ENCODE results near the gene COX8A. TPM values are rescaled to one million over a fixed set of nuclear protein-coding genes. Genes with fewer than 3 reads are reported as not detected.

COX8A gene
- total and polyA plus RNA-seq, 4 donors = 149 to 779 (median 514) TPM

- Histone ChIP-seq H3K4me3 (no peak overlapping the region), H3K36me3 (ENCODE audit: control insufficient read depth in 4 of 4, insufficient read depth in 4 of 4, low read length in 4 of 4) (peaks cover 0 to 7% (median 3%) of the 10 kb centered on the region in 4 donors), H3K27ac (ENCODE audit: low read depth in 1 of 2, low read length in 1 of 2) (no peak overlapping the region), H3K9ac (ENCODE audit: insufficient read depth in 1 of 2, low read length in 2 of 2) (no peak overlapping the region), H3K27me3 (ENCODE audit: control insufficient read depth in 3 of 3, insufficient read depth in 3 of 3, low read length in 2 of 3) (no peaks in the 10 kb centered on the region), H3K9me3 (ENCODE audit: control insufficient read depth in 4 of 4, insufficient read depth in 3 of 4, low read length in 3 of 4) (no peaks in the 10 kb centered on the region), H3K4me1 (ENCODE audit: control insufficient read depth in 5 of 5, insufficient read depth in 5 of 5, low read length in 5 of 5) (peaks cover 0 to 14% (median 7%) of the 10 kb centered on the region in 5 donors)
- DNase-seq (no peak), ATAC-seq (ENCODE audit: insufficient read depth, low FRiP score) (no peak)
- no peak for TF ChIP-seq CTCF (IDR thresholded peaks at IDR 0.05; ENCODE audit: control extremely low read depth, extremely low read depth)
- WGBS, 2 donors = 92 to 97% methylated on average over 5 of the region's 5 CpGs
These were observed 5.0 kb downstream of the COX8A start for GRCh38 chr11:63979426-63979825.

- no peak for TF ChIP-seq CTCF (IDR thresholded peaks at IDR 0.05; ENCODE audit: control extremely low read depth, extremely low read depth)
- no peaks in the 10 kb centered on the region for H3K27me3 ChIP-seq (ENCODE audit: control insufficient read depth in 3 of 3, insufficient read depth in 3 of 3, low read length in 2 of 3)
- ATAC-seq (ENCODE audit: insufficient read depth, low FRiP score) (peak; percentile 15), DNase-seq (no peak)
- WGBS, 2 donors = 0 to 1% methylated on average over 18 of the region's 18 CpGs
- peak overlapping the region; percentile 26 to 96 for H3K27ac ChIP-seq (ENCODE audit: low read depth in 1 of 2, low read length in 1 of 2)
- no peaks in the 10 kb centered on the region for H3K9me3 ChIP-seq (ENCODE audit: control insufficient read depth in 4 of 4, insufficient read depth in 3 of 4, low read length in 3 of 4)
- H3K9ac ChIP-seq (ENCODE audit: insufficient read depth in 1 of 2, low read length in 2 of 2) = peak overlapping the region; percentile 53 to 55
- H3K4me1 ChIP-seq (ENCODE audit: control insufficient read depth in 5 of 5, insufficient read depth in 5 of 5, low read length in 5 of 5) = peaks cover 0 to 15% (median 10%) of the 10 kb centered on the region in 5 donors
- peak overlapping the region; percentile 97 for H3K4me3 ChIP-seq
- H3K36me3 ChIP-seq (ENCODE audit: control insufficient read depth in 4 of 4, insufficient read depth in 4 of 4, low read length in 4 of 4) = peaks cover 2 to 13% (median 8%) of the 10 kb centered on the region in 4 donors
These were observed 11.4 kb downstream of the COX8A start for GRCh38 chr11:63985812-63986155.

- DNase-seq (peak; percentile 92 to 94 (median 93)), ATAC-seq (ENCODE audit: insufficient read depth, low FRiP score) (peak; percentile 94)
- no peaks in the 10 kb centered on the region for H3K27me3 ChIP-seq (ENCODE audit: control insufficient read depth in 3 of 3, insufficient read depth in 3 of 3, low read length in 2 of 3)
- H3K36me3 ChIP-seq (ENCODE audit: control insufficient read depth in 4 of 4, insufficient read depth in 4 of 4, low read length in 4 of 4) = peaks cover 7 to 19% (median 14%) of the 10 kb centered on the region in 4 donors
- no peaks in the 10 kb centered on the region for H3K9me3 ChIP-seq (ENCODE audit: control insufficient read depth in 4 of 4, insufficient read depth in 3 of 4, low read length in 3 of 4)
- no peak for TF ChIP-seq CTCF (IDR thresholded peaks at IDR 0.05; ENCODE audit: control extremely low read depth, extremely low read depth)
- WGBS, 2 donors = 1% methylated on average over 55 to 63 of the region's 63 CpGs
- peak within 1 kb of the TSS; percentile 74 to 96 for H3K27ac ChIP-seq (ENCODE audit: low read depth in 1 of 2, low read length in 1 of 2)
- peak within 1 kb of the TSS; percentile 53 to 55 for H3K9ac ChIP-seq (ENCODE audit: insufficient read depth in 1 of 2, low read length in 2 of 2)
- peak within 1 kb of the TSS; percentile 97 for H3K4me3 ChIP-seq
- H3K4me1 ChIP-seq (ENCODE audit: control insufficient read depth in 5 of 5, insufficient read depth in 5 of 5, low read length in 5 of 5) = peaks cover 0 to 15% (median 10%) of the 10 kb centered on the region in 5 donors
These were observed 11.9 kb downstream of the COX8A start, which contains the start of gene OTUB1 for GRCh38 chr11:63986156-63986931. Gene OTUB1, plus strand, starts transcription at chr11:63986438. Its CDS starts 19 bp downstream, at chr11:63986457.

Measured in lung (tissue), 12 donors.